ENCODE measurements around the gene GINS2. TPM values are rescaled to one million over a fixed set of nuclear protein-coding genes. Genes with fewer than 3 reads are reported as not detected.

GINS2 gene
- total RNA-seq, 1 experiment from 2014 or later = 52.7 TPM

DNA sequence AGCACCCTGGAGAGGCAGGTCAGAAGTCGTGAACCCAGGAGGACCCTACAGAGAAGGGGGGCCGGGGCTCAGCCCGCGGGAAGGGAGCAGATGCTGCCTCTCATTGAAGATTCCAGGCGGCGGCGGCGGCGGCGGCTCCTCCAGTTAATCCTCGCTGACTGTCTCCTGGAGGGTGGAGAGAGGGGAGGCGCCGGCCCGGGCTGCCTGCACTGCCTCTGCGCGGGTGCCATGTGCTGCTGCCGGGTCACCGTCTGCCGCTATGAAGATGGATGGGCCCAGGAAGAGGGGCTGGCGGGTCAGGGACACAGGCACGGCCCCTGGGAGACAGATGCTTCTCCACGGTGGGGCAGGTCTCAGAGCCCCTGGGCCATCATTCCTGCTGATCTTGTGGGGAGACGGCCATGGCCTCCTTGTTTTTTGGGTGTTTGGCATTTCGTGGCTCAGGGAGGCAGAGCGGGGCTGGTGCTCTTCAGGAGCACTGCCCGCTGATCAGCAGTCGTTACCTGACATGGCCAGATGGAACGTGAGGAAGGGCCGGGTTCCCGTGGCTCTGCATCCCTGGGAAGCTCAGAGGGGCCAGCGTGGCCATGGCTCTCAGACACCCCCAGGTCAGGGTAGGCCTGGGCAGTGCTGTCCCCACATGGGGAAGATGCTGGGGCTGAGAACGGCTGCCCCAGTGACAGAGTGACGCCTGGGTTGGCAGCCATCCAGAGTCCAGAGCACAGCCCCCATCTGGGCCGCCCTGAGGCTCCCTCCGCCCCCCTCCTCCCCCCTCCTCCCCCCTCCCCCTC, 36.1 kb downstream of the GINS2 start:
- Histone ChIP-seq H3K23ac (ENCODE audit: insufficient read length, low read depth, low read length) (no peak overlapping the region), H3K4me1 (ENCODE audit: insufficient read depth, low read length) (no peaks in the 10 kb centered on the region), H3K4ac (ENCODE audit: low read depth, low read length) (no peak overlapping the region), H2BK20ac (ENCODE audit: low read depth, low read length, poor library complexity, severe bottlenecking) (no peak overlapping the region), H3K27ac (ENCODE audit: insufficient read length, low read depth, low read length) (no peak overlapping the region), H3K4me2 (ENCODE audit: insufficient read depth, insufficient read length, low read length) (no peak overlapping the region), H3K9ac (ENCODE audit: extremely low read depth, insufficient read length, low read length) (no peak overlapping the region), H4K20me1 (ENCODE audit: control insufficient read depth, insufficient read depth, insufficient read length) (no peaks in the 10 kb centered on the region), H3K9me3 (ENCODE audit: control insufficient read depth, low read depth, low read length) (no peaks in the 10 kb centered on the region), H4K8ac (replicated peaks; ENCODE audit: insufficient read length, low read depth, low read length) (no peak overlapping the region), H2BK5ac (ENCODE audit: insufficient read length, low read length) (no peak overlapping the region), H3K79me2 (ENCODE audit: insufficient read depth, low read length) (no peaks in the 10 kb centered on the region), H3T11ph (ENCODE audit: low read length) (no peak overlapping the region), H3K79me1 (ENCODE audit: insufficient read depth, low read depth, low read length, poor library complexity, severe bottlenecking) (peaks cover 8% of the 10 kb centered on the region), H4K91ac (ENCODE audit: insufficient read length, low read depth, low read length) (no peak overlapping the region), H3K18ac (ENCODE audit: insufficient read length, low read depth, low read length) (no peak overlapping the region), H3K56ac (ENCODE audit: insufficient read length, low read depth, low read length) (no peak overlapping the region), H3K27me3 (ENCODE audit: insufficient read depth, low read length) (no peaks in the 10 kb centered on the region), H2AK5ac (ENCODE audit: insufficient read length, low read length) (no peak overlapping the region), H2AFZ (ENCODE audit: low read length) (no peak overlapping the region), H2BK15ac (ENCODE audit: low read depth, low read length) (no peak overlapping the region), H4K5ac (ENCODE audit: insufficient read length, low read depth, low read length) (no peak overlapping the region), H3K23me2 (ENCODE audit: insufficient read length, low read depth, low read length, poor library complexity, severe bottlenecking) (no peaks in the 10 kb centered on the region), H3K14ac (ENCODE audit: insufficient read depth, low read length) (no peak overlapping the region), H2BK120ac (ENCODE audit: low read depth, low read length, poor library complexity, severe bottlenecking) (no peak overlapping the region), H2BK12ac (ENCODE audit: insufficient read length, low read depth, low read length) (no peak overlapping the region)
- no peak for TF ChIP-seq CTCF (conservative IDR thresholded peaks at IDR 0.05)
- Mint-ChIP-seq H3K4me3 (no peak overlapping the region), H3K4me1 (peaks cover 0 to 15% of the 10 kb centered on the region in 2 experiments; a peak in 3 of 4 replicates), H3K27me3 (ENCODE audit: low read depth) (no peaks in the 10 kb centered on the region; the same call in 1 of the 2 replicates), H3K9me3 (peaks cover 0 to 3% of the 10 kb centered on the region in 2 experiments; a peak in 1 of 5 replicates), H3K27ac (peak overlapping the region in 1 of 3 experiments; percentile 76; a peak in 3 of 7 replicates), H3K36me3 (ENCODE audit: insufficient read depth in 1 of 3, low read depth in 3 of 3) (peaks cover 29 to 65% (median 63%) of the 10 kb centered on the region in 3 experiments)
- DNase-seq = no peak
- no CpG with 5 or more reads among the region's 35 CpGs for WGBS (ENCODE audit: extremely low coverage, insufficient read length, low lambda C conversion rate)
